Neural crest cell (in vitro differentiated cells): ENCODE results near the gene ARHGAP19. TPM values are rescaled to one million over a fixed set of nuclear protein-coding genes. Genes with fewer than 3 reads are reported as not detected.
A peak's percentile ranks its signal among the peaks of the same experiment; 100 is the strongest.

Source experiments
- DNase-seq: peaks from one replicate; pipeline ENCODE4 v3.0.0; 2021; ENCODE audit warnings: low read depth, mixed read lengths, low spot score
- H3K27ac Mint-ChIP-seq: one replicate; pipeline ENCODE4 v1.8.0; 2021; ENCODE audit warnings: mild to moderate bottlenecking, mixed read lengths; ENCODE audit not compliant: unreplicated experiment
- H3K27me3 Mint-ChIP-seq: 2 replicates; pipeline ENCODE4 v1.8.0; 2021; ENCODE audit warnings: low read depth, mild to moderate bottlenecking, mixed read lengths
- H3K36me3 Mint-ChIP-seq: 2 replicates; pipeline ENCODE4 v1.8.0; 2021; ENCODE audit warnings: low read depth, mild to moderate bottlenecking, mixed read lengths
- H3K4me1 Mint-ChIP-seq: 2 replicates; pipeline ENCODE4 v1.8.0; 2021; ENCODE audit warnings: mixed read lengths
- H3K4me3 Mint-ChIP-seq: one replicate; pipeline ENCODE4 v1.8.0; 2021; ENCODE audit warnings: mild to moderate bottlenecking, mixed read lengths
- H3K9me3 Mint-ChIP-seq: 2 replicates; pipeline ENCODE4 v1.8.0; 2021; ENCODE audit warnings: mixed read lengths
- total RNA-seq: library from RNA; stranded (reverse); gene quantifications from 2 replicates; pipeline ENCODE4 v1.2.1, GENCODE V29; 2021
- TF ChIP-seq, protein P1 (sequence below): fragments of 200-600 bp; sonication (generic); conservative IDR thresholded peaks from 2 replicates; pipeline ENCODE4 v1.5.0; 2021; ENCODE audit warnings: antibody characterized with exemption, mild to moderate bottlenecking

The ARHGAP19 gene
- total RNA-seq, 1 donor from 2014 or later, result 30.3 TPM

DNA sequence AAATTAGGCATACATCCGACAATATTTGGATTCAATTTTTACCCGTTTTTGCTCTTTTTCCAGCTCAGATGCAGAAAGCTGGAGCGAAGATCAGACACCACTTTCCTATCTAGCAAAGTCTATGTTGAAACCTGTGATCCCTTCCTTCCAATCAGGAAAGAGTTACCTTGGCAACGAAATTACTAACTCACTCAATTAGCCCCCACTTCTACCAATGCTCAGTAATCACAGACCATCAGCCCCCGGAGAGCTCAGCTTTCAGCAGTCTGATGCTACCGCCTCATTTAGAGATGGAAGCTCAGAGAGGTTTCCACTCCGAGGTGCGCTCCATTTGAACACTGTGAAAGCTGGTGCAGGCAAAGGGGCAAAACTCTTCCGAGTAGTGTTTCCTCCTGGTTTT lies 33.3 kb upstream of the ARHGAP19 start:
- Mint-ChIP-seq H3K27me3 (peaks cover 38% of the 10 kb centered on the region), H3K36me3 (no peaks in the 10 kb centered on the region), H3K4me1 (peaks cover 12% of the 10 kb centered on the region), H3K9me3 (no peaks in the 10 kb centered on the region), H3K4me3 (no peak overlapping the region), H3K27ac (no peak overlapping the region)
- DNase-seq, result no peak
- TF ChIP-seq, protein P1, sequence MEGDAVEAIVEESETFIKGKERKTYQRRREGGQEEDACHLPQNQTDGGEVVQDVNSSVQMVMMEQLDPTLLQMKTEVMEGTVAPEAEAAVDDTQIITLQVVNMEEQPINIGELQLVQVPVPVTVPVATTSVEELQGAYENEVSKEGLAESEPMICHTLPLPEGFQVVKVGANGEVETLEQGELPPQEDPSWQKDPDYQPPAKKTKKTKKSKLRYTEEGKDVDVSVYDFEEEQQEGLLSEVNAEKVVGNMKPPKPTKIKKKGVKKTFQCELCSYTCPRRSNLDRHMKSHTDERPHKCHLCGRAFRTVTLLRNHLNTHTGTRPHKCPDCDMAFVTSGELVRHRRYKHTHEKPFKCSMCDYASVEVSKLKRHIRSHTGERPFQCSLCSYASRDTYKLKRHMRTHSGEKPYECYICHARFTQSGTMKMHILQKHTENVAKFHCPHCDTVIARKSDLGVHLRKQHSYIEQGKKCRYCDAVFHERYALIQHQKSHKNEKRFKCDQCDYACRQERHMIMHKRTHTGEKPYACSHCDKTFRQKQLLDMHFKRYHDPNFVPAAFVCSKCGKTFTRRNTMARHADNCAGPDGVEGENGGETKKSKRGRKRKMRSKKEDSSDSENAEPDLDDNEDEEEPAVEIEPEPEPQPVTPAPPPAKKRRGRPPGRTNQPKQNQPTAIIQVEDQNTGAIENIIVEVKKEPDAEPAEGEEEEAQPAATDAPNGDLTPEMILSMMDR, result no peak

DNA sequence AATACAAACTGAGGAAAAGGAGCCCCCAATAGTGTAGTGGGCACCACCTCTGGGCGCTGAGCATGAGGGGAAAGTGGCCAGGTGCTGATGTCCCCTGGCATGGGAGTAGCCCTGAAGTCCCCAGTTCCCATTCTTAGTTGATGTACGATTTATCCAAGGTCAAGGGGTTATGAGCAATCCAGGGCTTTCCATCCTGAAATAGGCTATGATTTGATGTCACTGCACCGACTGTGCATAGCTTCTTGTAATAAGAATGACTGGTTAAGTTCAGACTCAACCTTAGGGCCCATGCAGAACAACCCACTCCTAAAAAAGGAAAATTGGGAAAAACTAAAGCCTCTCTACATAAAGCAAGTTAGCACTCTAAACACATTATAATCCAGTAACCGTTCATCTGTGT lies 31.1 kb upstream of the ARHGAP19 start:
- peaks cover 24% of the 10 kb centered on the region for H3K4me1 Mint-ChIP-seq
- H3K4me3 Mint-ChIP-seq, result peak overlapping the region; percentile 63
- H3K36me3 Mint-ChIP-seq, result no peaks in the 10 kb centered on the region
- no peak overlapping the region for H3K27ac Mint-ChIP-seq
- H3K27me3 Mint-ChIP-seq, result peaks cover 50% of the 10 kb centered on the region
- H3K9me3 Mint-ChIP-seq, result no peaks in the 10 kb centered on the region
- no peak for DNase-seq
- TF ChIP-seq, protein P1, result no peak

DNA sequence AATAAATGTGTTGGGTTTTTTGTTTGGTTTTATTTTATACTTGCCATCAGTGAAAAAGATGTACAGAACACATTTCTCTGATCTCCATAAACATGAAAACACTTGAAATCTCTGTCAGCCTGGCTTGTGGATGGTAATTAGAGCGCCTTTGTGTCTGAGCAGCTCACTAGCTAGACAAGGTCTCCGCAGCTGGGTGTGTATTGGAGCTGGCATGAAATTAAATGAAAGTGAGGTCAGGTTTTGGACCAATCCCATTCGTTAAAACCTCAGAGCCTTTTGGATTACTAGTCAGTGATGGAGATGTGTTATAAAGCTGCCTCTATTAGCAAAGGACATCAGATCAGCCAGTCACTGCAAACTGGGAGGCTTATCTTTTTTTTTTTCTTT lies 29.4 kb upstream of the ARHGAP19 start:
- Mint-ChIP-seq H3K4me3 (peak overlapping the region; percentile 87), H3K4me1 (peaks cover 25% of the 10 kb centered on the region), H3K9me3 (no peaks in the 10 kb centered on the region), H3K27me3 (peaks cover 62% of the 10 kb centered on the region), H3K36me3 (no peaks in the 10 kb centered on the region), H3K27ac (no peak overlapping the region)
- TF ChIP-seq, protein P1, result no peak
- DNase-seq, result no peak

DNA sequence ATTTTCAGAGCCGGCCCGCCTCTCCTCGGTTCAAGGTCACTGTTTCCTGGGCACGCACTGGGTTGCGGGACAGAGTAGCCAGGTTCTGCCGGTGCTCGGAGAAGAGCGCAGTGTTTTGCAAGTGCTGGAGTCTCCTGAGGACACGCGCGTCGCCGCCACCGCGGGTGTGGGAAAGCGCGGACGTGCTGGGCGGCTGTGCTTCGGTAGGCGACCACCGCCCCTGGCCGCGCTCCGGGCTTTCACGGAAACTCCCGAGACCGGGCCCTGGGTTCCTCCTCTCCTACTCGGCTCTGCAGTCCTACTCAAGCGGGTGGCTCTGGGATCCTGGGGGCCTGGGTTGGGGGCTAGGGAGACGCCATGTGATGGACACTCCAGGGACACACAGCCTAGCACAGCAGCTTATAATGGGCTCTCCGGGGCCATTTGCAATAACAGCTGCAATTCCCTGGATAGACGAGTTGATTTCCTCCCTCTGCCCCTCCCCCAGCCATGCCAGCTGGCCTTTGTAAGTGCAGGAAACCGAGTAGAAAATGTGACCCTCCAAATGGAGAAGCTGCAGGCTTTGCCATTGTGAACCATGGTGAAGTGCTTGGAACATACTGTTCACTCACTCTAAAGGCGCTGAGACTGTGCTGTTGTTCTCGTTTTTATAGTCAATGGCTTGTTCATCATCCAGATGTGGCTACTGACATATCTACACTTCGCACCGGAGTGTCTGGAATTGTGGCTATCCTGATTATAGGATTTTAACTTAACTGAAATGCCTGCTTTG lies 28.8 kb upstream of the ARHGAP19 start:
- H3K36me3 Mint-ChIP-seq, result no peaks in the 10 kb centered on the region
- peak; percentile 18 for DNase-seq
- H3K4me1 Mint-ChIP-seq, result peaks cover 25% of the 10 kb centered on the region
- H3K27me3 Mint-ChIP-seq, result peaks cover 62% of the 10 kb centered on the region
- H3K4me3 Mint-ChIP-seq, result peak overlapping the region; percentile 87
- H3K9me3 Mint-ChIP-seq, result no peaks in the 10 kb centered on the region
- TF ChIP-seq, protein P1, result no peak
- H3K27ac Mint-ChIP-seq, result no peak overlapping the region

DNA sequence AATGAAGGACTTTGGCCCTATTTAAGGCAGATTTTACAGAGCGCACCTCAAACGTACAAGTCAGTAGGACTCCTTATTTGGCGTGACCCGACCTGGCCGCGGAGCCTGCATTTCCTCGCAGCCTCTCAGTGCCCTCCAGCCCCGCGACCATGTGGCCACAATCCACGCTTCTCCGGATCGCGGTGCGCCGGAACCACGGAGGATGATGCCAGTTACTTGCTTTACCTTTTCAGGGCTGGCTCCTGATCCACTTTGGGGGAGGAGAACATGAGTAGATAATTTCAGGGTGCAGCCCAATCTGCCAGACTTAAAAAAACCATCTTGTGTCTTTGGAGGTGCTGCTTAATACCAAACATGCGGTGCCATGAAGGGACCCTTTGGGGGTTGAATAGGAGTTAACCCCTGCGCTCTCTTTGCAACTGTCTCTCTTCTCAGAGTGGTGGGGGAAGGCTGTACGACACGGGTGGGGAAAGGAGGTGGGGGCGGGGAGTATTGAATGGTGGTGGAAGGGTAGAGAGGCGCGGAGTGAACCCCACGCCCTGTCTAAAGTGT lies 28.1 kb upstream of the ARHGAP19 start:
- no peaks in the 10 kb centered on the region for H3K9me3 Mint-ChIP-seq
- DNase-seq, result no peak
- H3K4me1 Mint-ChIP-seq, result peaks cover 25% of the 10 kb centered on the region
- no peaks in the 10 kb centered on the region for H3K36me3 Mint-ChIP-seq
- H3K27ac Mint-ChIP-seq, result no peak overlapping the region
- TF ChIP-seq, protein P1, result no peak
- peaks cover 61% of the 10 kb centered on the region for H3K27me3 Mint-ChIP-seq
- H3K4me3 Mint-ChIP-seq, result peak overlapping the region; percentile 87
